Measurements from ENCODE around the gene GRIK5.

GRIK5 gene

DNA sequence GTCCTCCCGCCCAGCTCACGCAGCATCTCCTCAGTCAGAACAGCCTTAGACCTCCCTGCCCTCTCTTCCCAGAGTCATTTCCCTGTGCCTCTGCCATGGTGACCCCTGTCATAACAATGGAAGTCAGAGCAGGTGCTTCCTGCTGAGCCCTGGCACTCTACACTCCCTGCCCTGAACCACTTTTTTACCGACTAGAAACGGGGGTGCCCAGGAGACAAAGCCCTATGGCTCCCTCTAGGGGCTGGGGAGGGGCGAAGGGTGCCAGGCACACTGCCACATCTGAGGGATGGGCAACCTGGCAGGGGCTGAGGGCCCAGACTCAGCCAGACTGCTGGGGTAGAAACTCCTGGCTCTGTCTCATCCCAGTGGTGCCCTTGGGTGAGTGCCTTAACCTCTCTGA lies 22.3 kb upstream of the GRIK5 start:
- ChIA-PET POLR2A (ENCODE audit: low non-redundant PET) (no interaction called here), CTCF (no interaction called here)
- TF ChIP-seq, protein P1, sequence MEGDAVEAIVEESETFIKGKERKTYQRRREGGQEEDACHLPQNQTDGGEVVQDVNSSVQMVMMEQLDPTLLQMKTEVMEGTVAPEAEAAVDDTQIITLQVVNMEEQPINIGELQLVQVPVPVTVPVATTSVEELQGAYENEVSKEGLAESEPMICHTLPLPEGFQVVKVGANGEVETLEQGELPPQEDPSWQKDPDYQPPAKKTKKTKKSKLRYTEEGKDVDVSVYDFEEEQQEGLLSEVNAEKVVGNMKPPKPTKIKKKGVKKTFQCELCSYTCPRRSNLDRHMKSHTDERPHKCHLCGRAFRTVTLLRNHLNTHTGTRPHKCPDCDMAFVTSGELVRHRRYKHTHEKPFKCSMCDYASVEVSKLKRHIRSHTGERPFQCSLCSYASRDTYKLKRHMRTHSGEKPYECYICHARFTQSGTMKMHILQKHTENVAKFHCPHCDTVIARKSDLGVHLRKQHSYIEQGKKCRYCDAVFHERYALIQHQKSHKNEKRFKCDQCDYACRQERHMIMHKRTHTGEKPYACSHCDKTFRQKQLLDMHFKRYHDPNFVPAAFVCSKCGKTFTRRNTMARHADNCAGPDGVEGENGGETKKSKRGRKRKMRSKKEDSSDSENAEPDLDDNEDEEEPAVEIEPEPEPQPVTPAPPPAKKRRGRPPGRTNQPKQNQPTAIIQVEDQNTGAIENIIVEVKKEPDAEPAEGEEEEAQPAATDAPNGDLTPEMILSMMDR (conservative IDR thresholded peaks at IDR 0.05; ENCODE audit: low read depth), result no peak
- DNase-seq (ENCODE audit: low spot score), result peak; percentile 45
- H3K27ac ChIP-seq, result no peak overlapping the region

DNA sequence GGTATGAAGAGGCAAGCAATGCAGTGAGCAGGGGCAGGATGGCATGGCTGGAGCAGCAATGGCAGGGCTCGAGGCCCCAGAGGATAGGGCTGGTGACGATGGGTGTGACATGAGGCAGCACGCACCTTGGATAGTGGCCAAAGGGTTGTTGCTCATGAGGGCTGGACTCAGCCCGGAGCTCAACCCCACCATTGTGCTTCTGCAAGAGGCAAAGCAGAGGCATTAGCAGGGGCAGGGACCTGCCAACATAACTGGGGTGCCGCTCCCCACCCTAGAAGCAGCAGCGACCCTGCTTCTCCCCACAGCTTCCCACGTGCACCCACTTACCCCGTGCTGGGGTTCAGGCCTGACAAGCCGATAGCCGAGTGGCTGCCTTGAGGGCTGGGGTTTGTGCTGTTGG lies 21.7 kb upstream of the GRIK5 start:
- TF ChIP-seq, protein P1 (conservative IDR thresholded peaks at IDR 0.05; ENCODE audit: low read depth), result no peak
- H3K27ac ChIP-seq, result no peak overlapping the region

GRCh38 chr19:42091300-42091699 lies 21.3 kb upstream of the GRIK5 start:
- H3K27ac ChIP-seq, result no peak overlapping the region
- ChIA-PET CTCF (interaction anchor here (0.9 to 1.3 kb wide), 2 partner anchors 9 to 11 kb away, joined by 3 to 8 read pairs; no protein-coding TSS in a partner anchor), POLR2A (ENCODE audit: low non-redundant PET) (interaction anchor here (0.7 kb wide), 1 partner anchor 10 kb away, joined by 3 read pairs; no protein-coding TSS in a partner anchor)
- TF ChIP-seq, protein P1 (conservative IDR thresholded peaks at IDR 0.05; ENCODE audit: low read depth), result no peak
- no peak for DNase-seq (ENCODE audit: low spot score)

More for the DNA sequence above, 21.7 kb upstream of the GRIK5 start:
- POLR2A ChIA-PET (ENCODE audit: low non-redundant PET), result interaction anchor here (0.7 kb wide), 1 partner anchor 10 kb away, joined by 3 read pairs; no protein-coding TSS in a partner anchor
- no peak for DNase-seq (ENCODE audit: low spot score)
- CTCF ChIA-PET, result interaction anchor here (0.9 kb wide), 1 partner anchor 10 kb away, joined by 3 read pairs; no protein-coding TSS in a partner anchor

DNA sequence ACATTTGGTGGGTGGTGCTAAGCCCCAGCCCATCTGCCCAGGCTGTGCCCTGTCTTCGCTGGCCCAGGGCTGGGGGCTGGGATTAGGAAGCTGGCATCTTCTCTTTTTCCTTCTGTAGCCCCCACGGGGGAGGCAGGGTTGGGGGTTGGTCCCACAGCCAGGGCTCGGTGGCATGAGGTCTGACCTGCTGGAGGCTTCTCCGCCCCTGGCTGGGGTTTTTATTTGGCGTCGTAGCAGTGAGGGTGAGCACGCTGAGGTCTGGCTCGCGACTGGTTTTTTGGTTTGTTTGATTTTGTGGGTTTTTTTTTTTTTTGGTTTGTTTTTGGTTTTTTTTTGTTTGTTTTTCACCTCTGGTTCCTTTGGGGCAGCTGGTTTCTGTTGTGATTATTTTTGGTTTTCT lies 20.7 kb upstream of the GRIK5 start:
- CTCF ChIA-PET, result interaction anchor here (0.6 to 1.3 kb wide), 2 partner anchors 9 to 127 kb away, joined by 3 to 8 read pairs; partner anchors contain the start of gene DEDD2
- TF ChIP-seq, protein P1 (conservative IDR thresholded peaks at IDR 0.05; ENCODE audit: low read depth), result no peak
- DNase-seq (ENCODE audit: low spot score), result no peak
- POLR2A ChIA-PET (ENCODE audit: low non-redundant PET), result no interaction called here
- no peak overlapping the region for H3K27ac ChIP-seq

DNA sequence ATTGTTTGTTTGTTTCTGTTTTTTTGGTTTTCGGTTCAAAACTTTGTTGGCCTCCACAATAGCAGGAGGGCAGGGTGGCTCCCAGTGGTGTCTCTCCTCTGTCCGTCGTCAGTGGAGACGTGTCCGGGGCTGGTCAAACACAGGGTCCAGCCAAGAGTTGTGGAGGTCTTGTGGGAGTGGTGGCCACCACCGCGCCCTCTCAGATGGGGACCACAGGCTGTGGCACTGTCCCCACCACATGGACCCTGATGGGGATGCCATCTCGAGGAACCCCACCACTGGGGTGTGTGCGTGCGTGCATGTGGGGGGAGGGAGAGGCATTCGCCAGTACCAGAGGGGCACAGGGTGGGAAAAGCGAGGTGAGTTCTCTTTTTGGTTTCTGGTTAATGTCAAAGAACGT lies 19.8 kb upstream of the GRIK5 start:
- no peak overlapping the region for H3K27ac ChIP-seq
- ChIA-PET CTCF (interaction anchor here (1.3 kb wide), 1 partner anchor 8 kb away, joined by 8 read pairs; no protein-coding TSS in a partner anchor), POLR2A (ENCODE audit: low non-redundant PET) (no interaction called here)
- TF ChIP-seq, protein P1 (conservative IDR thresholded peaks at IDR 0.05; ENCODE audit: low read depth), result no peak
- no peak for DNase-seq (ENCODE audit: low spot score)

GRCh38 chr19:42089191-42089750 lies 19.3 kb upstream of the GRIK5 start:
- DNase-seq (ENCODE audit: low spot score), result no peak
- CTCF ChIA-PET, result no interaction called here
- no peak overlapping the region for H3K27ac ChIP-seq
- TF ChIP-seq, protein P1 (conservative IDR thresholded peaks at IDR 0.05; ENCODE audit: low read depth), result no peak
- POLR2A ChIA-PET (ENCODE audit: low non-redundant PET), result no interaction called here
